Stimulated activated CD8-positive, alpha-beta memory T cell treated with anti-CD3 and anti-CD28 coated beads, Interleukin-4, amount 100 ng/mL, for 48 hours (primary cell): ENCODE results near the gene SUPV3L1.
A peak's percentile ranks its signal among the peaks of the same experiment; 100 is the strongest.

Experiments
- DNase-seq: peaks from one replicate; pipeline ENCODE4 v3.0.0-alpha.2; 2020

Gene SUPV3L1

GRCh38 chr10:69208761-69209160 lies 28.7 kb downstream of the SUPV3L1 start:
- DNase-seq, result no peak

GRCh38 chr10:69209787-69210484 lies 29.9 kb downstream of the SUPV3L1 start:
- no peak for DNase-seq

GRCh38 chr10:69211104-69211503 lies 31.1 kb downstream of the SUPV3L1 start:
- no peak for DNase-seq

- no peak for DNase-seq
Observed at GRCh38 chr10:69211524-69211923, 31.5 kb downstream of the SUPV3L1 start.

GRCh38 chr10:69213591-69214311 lies 33.7 kb downstream of the SUPV3L1 start:
- DNase-seq, result no peak

GRCh38 chr10:69214666-69215131 lies 34.7 kb downstream of the SUPV3L1 start:
- no peak for DNase-seq

- DNase-seq, result no peak
Observed at GRCh38 chr10:69215405-69216171, 35.6 kb downstream of the SUPV3L1 start.

GRCh38 chr10:69216577-69217118 lies 36.6 kb downstream of the SUPV3L1 start:
- DNase-seq, result no peak

GRCh38 chr10:69217119-69217754 lies 37.2 kb downstream of the SUPV3L1 start:
- DNase-seq, result no peak

GRCh38 chr10:69218831-69219230 lies 38.8 kb downstream of the SUPV3L1 start:
- no peak for DNase-seq

GRCh38 chr10:69220041-69220451 lies 40.0 kb downstream of the SUPV3L1 start, which contains the start of gene HKDC1:
Gene HKDC1, plus strand, starts transcription at chr10:69220332. Its CDS starts 104 bp downstream, at chr10:69220436.
- no peak for DNase-seq

- no peak for DNase-seq
Observed at GRCh38 chr10:69220507-69220906, 40.5 kb downstream of the SUPV3L1 start.

- DNase-seq, result peak; percentile 82
Observed at GRCh38 chr10:69222157-69223027, 42.4 kb downstream of the SUPV3L1 start.

GRCh38 chr10:69223028-69223342 lies 43.0 kb downstream of the SUPV3L1 start:
- DNase-seq, result no peak

GRCh38 chr10:69224862-69225657 lies 45.0 kb downstream of the SUPV3L1 start:
- DNase-seq, result no peak

- DNase-seq, result no peak
Observed at GRCh38 chr10:69225681-69226080, 45.6 kb downstream of the SUPV3L1 start.

GRCh38 chr10:69226919-69227450 lies 47.0 kb downstream of the SUPV3L1 start:
- no peak for DNase-seq

- DNase-seq, result no peak
Observed at GRCh38 chr10:69228151-69228550, 48.1 kb downstream of the SUPV3L1 start.

GRCh38 chr10:69229616-69229916 lies 49.5 kb downstream of the SUPV3L1 start:
- no peak for DNase-seq

- DNase-seq, result no peak
Observed at GRCh38 chr10:69230128-69230527, 50.1 kb downstream of the SUPV3L1 start.

- DNase-seq, result no peak
Observed at GRCh38 chr10:69232252-69232651, 52.2 kb downstream of the SUPV3L1 start.
